Trophoblast cell (in vitro differentiated cells and primary cell): ENCODE measurements around the gene SALL2.

Experiments
- DNase-seq, 2 donors: peaks; one replicate each; pipeline ENCODE4 v3.0.0-alpha.2; 2016
- H2AFZ ChIP-seq: 2 replicates; pipeline ENCODE4 v1.6.1; 2013; ENCODE audit warnings: low read length, moderate library complexity, mild to moderate bottlenecking; ENCODE audit not compliant: insufficient read depth, poor library complexity
- H2AK5ac ChIP-seq: 2 replicates; pipeline ENCODE4 v1.6.1; 2013; ENCODE audit warnings: mild to moderate bottlenecking, low read length
- H2BK120ac ChIP-seq: 2 replicates; pipeline ENCODE4 v1.6.1; 2013; ENCODE audit warnings: low read length, mild to moderate bottlenecking, moderate library complexity; ENCODE audit not compliant: insufficient read depth, poor library complexity
- H2BK12ac ChIP-seq: 2 replicates; pipeline ENCODE4 v1.6.1; 2013; ENCODE audit warnings: mild to moderate bottlenecking, low read length, moderate library complexity
- H2BK5ac ChIP-seq: 2 replicates; pipeline ENCODE4 v1.6.1; 2013; ENCODE audit warnings: low read length, low read depth, moderate library complexity, mild to moderate bottlenecking; ENCODE audit not compliant: poor library complexity
- H3K14ac ChIP-seq: 2 replicates; pipeline ENCODE4 v1.6.1; 2013; ENCODE audit warnings: mild to moderate bottlenecking, low read length
- H3K18ac ChIP-seq: 2 replicates; pipeline ENCODE4 v1.6.1; 2013; ENCODE audit warnings: mild to moderate bottlenecking, low read length
- H3K23ac ChIP-seq: 2 replicates; pipeline ENCODE4 v1.6.1; 2013; ENCODE audit warnings: low read length
- H3K27ac ChIP-seq: 2 replicates; pipeline ENCODE4 v1.5.1; 2013; ENCODE audit warnings: low read depth, mild to moderate bottlenecking, inconsistent platforms, low read length, moderate library complexity
- H3K27me3 ChIP-seq: 2 replicates; pipeline ENCODE4 v1.6.1; 2013; ENCODE audit warnings: inconsistent platforms, mild to moderate bottlenecking, low read length, moderate library complexity; ENCODE audit not compliant: insufficient read depth
- H3K36me3 ChIP-seq, 2 experiments: 1 replicate in 1 of 2; 2 replicates in 1 of 2; pipeline ENCODE4 v1.6.1; 2013; ENCODE audit warnings: low read length in 2 of 2, mild to moderate bottlenecking in 2 of 2, moderate library complexity in 1 of 2; ENCODE audit not compliant: insufficient read depth in 2 of 2, control insufficient read depth in 1 of 2
- H3K4ac ChIP-seq: 2 replicates; pipeline ENCODE4 v1.6.1; 2013; ENCODE audit warnings: low read depth, mild to moderate bottlenecking, low read length, moderate library complexity
- H3K4me1 ChIP-seq, 2 experiments: 1 replicate in 1 of 2; 2 replicates in 1 of 2; pipeline ENCODE4 v1.6.1; 2013; ENCODE audit warnings: low read length in 2 of 2, mild to moderate bottlenecking in 2 of 2, moderate library complexity in 1 of 2; ENCODE audit not compliant: insufficient read depth in 2 of 2, control insufficient read depth in 1 of 2
- H3K4me2 ChIP-seq: 2 replicates; pipeline ENCODE4 v1.6.1; 2013; ENCODE audit warnings: inconsistent platforms, mild to moderate bottlenecking, low read length, moderate library complexity
- H3K4me3 ChIP-seq: 2 replicates; pipeline ENCODE4 v1.5.1; 2013; ENCODE audit warnings: mild to moderate bottlenecking, low read depth, low read length, inconsistent platforms
- H3K79me1 ChIP-seq: one replicate; pipeline ENCODE4 v1.6.1; 2013; ENCODE audit warnings: low read length
- H3K79me2 ChIP-seq: 2 replicates; pipeline ENCODE4 v1.6.1; 2013; ENCODE audit warnings: low read length, mild to moderate bottlenecking; ENCODE audit not compliant: control insufficient read depth, insufficient read depth, poor library complexity
- H3K9ac ChIP-seq: 2 replicates; pipeline ENCODE4 v1.6.1; 2013; ENCODE audit warnings: mild to moderate bottlenecking, low read length
- H3K9me3 ChIP-seq: 2 replicates; pipeline ENCODE4 v1.6.1; 2013; ENCODE audit warnings: low read depth, mild to moderate bottlenecking, control low read depth, inconsistent platforms, low read length; ENCODE audit not compliant: insufficient read depth
- H4K12ac ChIP-seq: 2 replicates; pipeline ENCODE4 v1.6.1; 2013; ENCODE audit warnings: low read depth, mild to moderate bottlenecking, low read length, moderate library complexity
- H4K8ac ChIP-seq: 2 replicates; pipeline ENCODE4 v1.6.1; 2013; ENCODE audit warnings: low read depth, mild to moderate bottlenecking, low read length, moderate library complexity
- H4K91ac ChIP-seq: one replicate; pipeline ENCODE4 v1.6.1; 2013; ENCODE audit warnings: low read depth, mild to moderate bottlenecking, low read length, moderate library complexity
- WGBS: extraction: QIAGEN DNeasy Blood & Tissue Kit; methylation state at CpG from one replicate; pipeline ENCODE4 v1.1.7; 2013; ENCODE audit warnings: missing lambda C conversion rate; ENCODE audit not compliant: insufficient read length, insufficient coverage; ENCODE audit errors: extremely low coverage; 5-methylcytosine and 5-hydroxymethylcytosine counted together

The SALL2 gene

DNA sequence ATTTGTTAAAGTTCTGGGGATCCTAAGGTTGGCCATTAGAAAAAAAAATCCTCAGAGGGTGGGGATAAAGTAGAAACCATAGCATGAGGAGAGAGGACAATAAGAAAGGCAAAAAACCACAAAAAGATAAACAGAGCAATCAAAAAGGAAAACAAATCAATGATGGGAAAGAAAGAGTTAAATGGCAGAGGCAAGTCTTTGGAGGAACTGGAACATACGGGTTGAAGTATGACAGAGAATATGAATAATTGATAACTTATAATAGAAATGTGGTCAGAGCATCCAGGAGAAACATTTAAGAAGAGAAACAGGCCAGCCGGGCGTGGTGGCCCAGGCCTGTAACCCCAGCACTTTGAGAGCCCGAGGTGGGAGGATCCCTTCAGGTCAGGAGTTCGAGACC lies 17.8 kb upstream of the SALL2 start:
- no peak overlapping the region for H3K27ac ChIP-seq
- no peaks in the 10 kb centered on the region for H3K27me3 ChIP-seq
- no peak overlapping the region for H3K4me3 ChIP-seq
- no peak overlapping the region for H2BK12ac ChIP-seq
- no peak overlapping the region for H3K14ac ChIP-seq
- H3K36me3 ChIP-seq: no peaks in the 10 kb centered on the region
- H3K9me3 ChIP-seq: peaks cover 5% of the 10 kb centered on the region
- no peak overlapping the region for H2BK120ac ChIP-seq
- no peak overlapping the region for H4K12ac ChIP-seq
- peaks cover 1% of the 10 kb centered on the region for H3K79me1 ChIP-seq
- peak overlapping the region; percentile 47 for H4K8ac ChIP-seq
- no peak overlapping the region for H3K18ac ChIP-seq
- no peak overlapping the region for H3K9ac ChIP-seq
- H3K4me1 ChIP-seq: no peaks in the 10 kb centered on the region
- no peak overlapping the region for H2AK5ac ChIP-seq
- H3K79me2 ChIP-seq: no peaks in the 10 kb centered on the region
- no peak overlapping the region for H2AFZ ChIP-seq
- DNase-seq: peak in 1 of 2 donors; percentile 56
- no CpG with 5 or more reads among the region's 5 CpGs for WGBS
- no peak overlapping the region for H3K23ac ChIP-seq
- no peak overlapping the region for H3K4me2 ChIP-seq
- H2BK5ac ChIP-seq: no peak overlapping the region
- H3K4ac ChIP-seq: no peak overlapping the region
- no peak overlapping the region for H4K91ac ChIP-seq

- H3K9ac ChIP-seq: no peak overlapping the region
- DNase-seq: peak; percentile 33 to 79
- H3K36me3 ChIP-seq: no peaks in the 10 kb centered on the region
- WGBS: no CpG with 5 or more reads among the region's 7 CpGs
- peak overlapping the region; percentile 47 for H4K8ac ChIP-seq
- H3K4ac ChIP-seq: no peak overlapping the region
- H3K9me3 ChIP-seq: peaks cover 5% of the 10 kb centered on the region
- no peak overlapping the region for H3K4me2 ChIP-seq
- no peaks in the 10 kb centered on the region for H3K4me1 ChIP-seq
- no peak overlapping the region for H3K23ac ChIP-seq
- H2BK5ac ChIP-seq: no peak overlapping the region
- no peak overlapping the region for H3K18ac ChIP-seq
- H4K12ac ChIP-seq: no peak overlapping the region
- H3K27ac ChIP-seq: no peak overlapping the region
- H2AK5ac ChIP-seq: no peak overlapping the region
- no peak overlapping the region for H2BK120ac ChIP-seq
- no peaks in the 10 kb centered on the region for H3K27me3 ChIP-seq
- H2AFZ ChIP-seq: no peak overlapping the region
- H3K79me2 ChIP-seq: no peaks in the 10 kb centered on the region
- no peak overlapping the region for H3K4me3 ChIP-seq
- H2BK12ac ChIP-seq: no peak overlapping the region
- H3K79me1 ChIP-seq: peaks cover 1% of the 10 kb centered on the region
- no peak overlapping the region for H3K14ac ChIP-seq
- H4K91ac ChIP-seq: no peak overlapping the region
These were observed 17.4 kb upstream of the SALL2 start for GRCh38 chr14:21543521-21543960.

DNA sequence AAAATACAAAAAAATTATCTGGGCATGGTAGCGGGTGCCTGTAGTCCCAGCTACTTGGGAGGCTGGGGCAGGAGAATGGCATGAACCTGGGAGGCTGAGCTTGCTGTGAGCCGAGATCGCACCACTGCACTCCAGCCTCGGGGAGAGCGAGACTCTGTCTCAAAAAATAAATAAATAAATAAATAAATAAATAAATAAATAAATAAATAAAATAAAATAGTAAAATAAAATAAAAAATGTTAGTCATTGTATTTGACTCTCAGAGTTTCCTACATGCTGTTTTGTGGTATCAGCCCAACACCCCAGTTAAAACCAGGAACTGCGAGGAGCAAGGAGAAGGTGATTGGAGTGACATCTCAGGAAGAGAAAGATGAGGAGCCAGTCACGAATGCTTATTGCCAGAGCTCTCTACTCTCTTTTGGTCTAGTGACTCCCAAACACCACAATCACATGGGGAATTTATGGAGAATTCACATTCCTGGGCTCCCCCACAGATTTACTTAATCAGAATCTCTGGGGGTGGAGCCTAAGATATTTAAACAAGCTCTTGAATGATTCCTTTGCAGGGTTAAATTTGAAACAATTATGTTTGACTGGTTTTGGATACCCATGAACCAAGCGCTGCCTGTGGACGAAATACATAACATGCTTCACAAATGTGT lies 15.4 kb upstream of the SALL2 start:
- Histone ChIP-seq H3K9me3 (no peaks in the 10 kb centered on the region), H3K4me2 (no peak overlapping the region), H3K79me1 (peaks cover 1% of the 10 kb centered on the region), H4K12ac (no peak overlapping the region), H3K27ac (no peak overlapping the region), H3K79me2 (no peaks in the 10 kb centered on the region), H3K9ac (no peak overlapping the region), H2AFZ (no peak overlapping the region), H3K4me1 (peaks cover 0 to under 1% of the 10 kb centered on the region in 2 experiments), H3K4me3 (no peak overlapping the region), H3K14ac (no peak overlapping the region), H3K18ac (no peak overlapping the region), H2BK12ac (no peak overlapping the region), H4K91ac (no peak overlapping the region), H3K23ac (no peak overlapping the region), H2AK5ac (no peak overlapping the region), H2BK120ac (no peak overlapping the region), H3K4ac (no peak overlapping the region), H3K36me3 (no peaks in the 10 kb centered on the region), H2BK5ac (no peak overlapping the region), H4K8ac (no peak overlapping the region), H3K27me3 (no peaks in the 10 kb centered on the region)
- DNase-seq: no peak
- no CpG with 5 or more reads among the region's 9 CpGs for WGBS

GRCh38 chr14:21539189-21539940 lies 13.2 kb upstream of the SALL2 start:
- Histone ChIP-seq H2BK120ac (no peak overlapping the region), H2BK5ac (no peak overlapping the region), H3K4me1 (peaks cover 2% of the 10 kb centered on the region in 2 experiments), H3K9me3 (no peaks in the 10 kb centered on the region), H3K4ac (no peak overlapping the region), H3K9ac (no peak overlapping the region), H3K4me2 (no peak overlapping the region), H3K27ac (no peak overlapping the region), H2AK5ac (no peak overlapping the region), H3K79me2 (no peaks in the 10 kb centered on the region), H3K36me3 (no peaks in the 10 kb centered on the region), H2AFZ (no peak overlapping the region), H3K4me3 (no peak overlapping the region), H3K27me3 (no peaks in the 10 kb centered on the region), H2BK12ac (no peak overlapping the region), H3K14ac (no peak overlapping the region), H3K79me1 (peaks cover 1% of the 10 kb centered on the region), H3K18ac (no peak overlapping the region), H4K8ac (no peak overlapping the region), H4K91ac (no peak overlapping the region), H3K23ac (no peak overlapping the region), H4K12ac (no peak overlapping the region)
- no peak for DNase-seq
- no CpG with 5 or more reads among the region's 3 CpGs for WGBS
